Endothelial cell of hepatic sinusoid (primary cell): ENCODE results near the gene MTHFD2.

Experiments
- in situ Hi-C: cut with HindIII; loops from 2 replicates; pipeline ENCODE4 v1.10.0; 2017; ENCODE audit warnings: low sequenced_read_pairs

MTHFD2 gene

DNA sequence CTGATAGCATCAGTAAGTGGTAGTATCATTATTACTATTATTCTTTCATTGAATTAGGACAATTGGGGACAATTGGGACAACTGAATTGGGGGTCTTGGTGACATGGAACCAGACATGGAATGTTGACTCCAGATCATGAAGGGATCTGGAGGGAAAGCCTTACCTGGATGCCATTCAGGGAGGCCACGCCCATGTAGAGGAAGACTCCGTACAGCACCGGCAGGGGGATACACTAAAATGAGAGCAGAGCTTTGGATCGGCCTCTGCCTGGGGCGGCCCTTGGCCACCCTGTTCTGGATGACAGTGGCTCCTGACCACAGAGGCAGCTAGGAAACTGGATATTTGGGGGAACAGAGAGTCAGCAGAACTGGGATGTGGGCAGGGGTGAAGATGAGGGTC lies 29.2 kb downstream of the MTHFD2 start:
- in situ Hi-C loops, result no loop called here

DNA sequence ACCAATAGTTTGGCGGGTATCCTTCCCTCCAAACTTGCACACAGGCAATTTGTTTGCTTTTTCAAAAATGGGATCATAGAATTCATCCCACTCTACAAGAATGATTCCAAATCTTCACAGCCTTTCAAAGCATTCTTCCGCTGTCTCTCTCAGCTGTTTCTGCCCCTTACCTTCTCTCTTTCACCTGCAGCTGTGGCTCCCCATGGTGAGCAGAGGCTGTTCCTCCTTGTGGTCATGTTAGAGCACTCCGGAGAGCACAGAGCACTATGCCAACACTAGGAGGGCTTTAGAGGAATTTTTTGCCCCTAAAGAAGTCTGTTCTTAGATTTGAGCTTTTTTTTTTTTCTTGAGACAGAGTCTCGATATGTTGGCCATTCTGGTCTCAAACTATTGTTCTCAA lies 30.4 kb downstream of the MTHFD2 start:
- in situ Hi-C loops, result no loop called here

DNA sequence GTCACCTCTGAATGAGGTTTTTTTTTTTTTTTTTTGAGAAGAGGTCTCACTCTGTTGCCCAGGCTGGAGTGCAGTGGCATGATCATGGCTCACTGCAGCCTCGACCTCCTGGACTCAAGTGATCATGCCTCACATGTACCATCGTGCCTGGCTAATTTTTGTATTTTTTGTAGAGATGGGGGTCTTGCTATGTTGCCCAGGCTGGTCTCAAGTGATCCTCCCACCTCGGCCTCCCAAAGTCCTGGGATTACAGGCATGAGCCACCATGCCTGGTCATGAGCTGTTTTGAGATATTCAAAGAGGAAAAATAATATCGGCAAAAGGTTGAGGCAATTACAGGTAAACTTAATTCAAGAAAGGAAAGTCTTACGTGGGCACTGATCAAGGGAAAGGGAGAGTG lies 31.4 kb downstream of the MTHFD2 start:
- in situ Hi-C loops, result loop anchor here (5.0 kb wide), 1 partner anchor 42 kb away; no protein-coding TSS in a partner anchor

DNA sequence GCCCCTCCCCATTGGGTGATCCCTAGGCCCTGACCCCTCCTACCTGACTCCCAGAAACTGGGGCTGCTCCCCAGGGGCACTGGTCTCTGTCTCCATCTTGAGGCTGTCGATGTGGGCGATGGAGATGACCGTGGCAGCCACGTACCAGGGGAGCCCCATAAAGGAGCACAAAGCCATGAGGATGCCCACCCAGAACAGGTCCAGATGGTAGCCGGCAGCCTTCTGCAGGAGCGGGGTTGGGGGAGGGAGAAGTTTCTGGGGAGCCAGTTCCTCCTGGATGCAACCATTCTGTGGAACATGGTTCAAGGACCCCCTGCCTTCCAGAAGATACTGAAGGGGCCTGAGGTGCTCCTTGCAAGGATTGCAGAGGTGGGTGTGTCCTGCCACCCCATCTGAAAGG lies 34.0 kb downstream of the MTHFD2 start:
- in situ Hi-C loops, result loop anchor here (5.0 kb wide), 1 partner anchor 40 kb away; no protein-coding TSS in a partner anchor

DNA sequence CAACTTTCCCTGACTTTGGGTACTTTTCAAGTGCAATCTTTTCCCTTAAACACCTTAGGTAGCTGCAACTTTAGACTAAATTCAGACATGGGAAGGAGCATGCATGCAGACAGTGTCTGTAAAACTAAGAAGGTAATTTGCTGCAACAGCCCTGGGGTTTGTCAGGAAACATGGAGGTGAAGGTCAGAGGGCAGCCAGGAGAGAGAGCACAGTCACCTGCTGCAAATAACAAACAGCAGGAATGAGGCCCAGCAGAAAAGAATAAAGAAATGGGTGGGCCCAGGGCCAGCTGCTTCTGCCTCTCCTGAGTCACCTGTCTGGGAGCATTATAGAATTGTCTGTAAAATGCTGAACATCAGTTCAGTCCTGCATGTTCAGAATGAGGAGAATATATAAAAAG lies 35.2 kb downstream of the MTHFD2 start:
- in situ Hi-C loops, result loop anchor here (5.0 kb wide), 1 partner anchor 39 kb away; no protein-coding TSS in a partner anchor

DNA sequence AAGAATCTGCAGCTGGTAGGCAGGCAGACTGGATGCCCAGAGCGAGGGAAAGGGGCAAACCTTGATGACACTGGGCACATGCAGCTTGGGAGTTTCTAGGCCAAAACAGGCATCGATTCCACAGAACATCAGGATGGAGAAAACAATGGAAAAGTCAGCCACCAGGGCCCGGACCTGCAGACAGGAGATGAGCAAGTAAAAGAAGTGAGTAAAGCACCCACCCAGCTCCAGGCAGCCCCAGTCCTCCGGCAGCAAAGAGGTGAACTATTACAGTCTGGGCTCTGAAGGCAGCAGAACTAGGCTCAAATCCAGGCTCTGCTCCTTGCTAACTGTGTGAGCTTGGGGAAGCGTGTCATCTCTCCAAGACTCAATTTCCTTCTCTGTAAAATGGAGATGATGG lies 36.6 kb downstream of the MTHFD2 start:
- in situ Hi-C loops, result no loop called here

DNA sequence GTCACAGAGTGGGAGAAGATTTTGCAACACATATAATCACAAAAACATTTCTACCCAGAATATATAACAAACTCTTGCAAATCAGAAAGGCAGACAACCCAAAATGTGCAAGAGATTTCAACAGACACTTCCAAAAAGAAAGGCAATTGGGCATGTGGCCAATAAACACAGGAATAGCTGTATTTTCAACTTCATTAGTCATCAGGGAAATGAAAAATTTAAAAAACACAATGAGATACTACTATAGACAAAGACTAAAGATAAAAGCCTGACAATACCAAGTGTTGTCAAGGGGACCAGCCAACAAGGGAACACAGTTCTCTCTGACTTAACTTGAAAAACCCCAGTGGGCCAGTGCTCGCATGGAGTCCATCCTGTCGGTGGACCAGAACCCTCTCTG lies 40.5 kb downstream of the MTHFD2 start:
- in situ Hi-C loops, result no loop called here

DNA sequence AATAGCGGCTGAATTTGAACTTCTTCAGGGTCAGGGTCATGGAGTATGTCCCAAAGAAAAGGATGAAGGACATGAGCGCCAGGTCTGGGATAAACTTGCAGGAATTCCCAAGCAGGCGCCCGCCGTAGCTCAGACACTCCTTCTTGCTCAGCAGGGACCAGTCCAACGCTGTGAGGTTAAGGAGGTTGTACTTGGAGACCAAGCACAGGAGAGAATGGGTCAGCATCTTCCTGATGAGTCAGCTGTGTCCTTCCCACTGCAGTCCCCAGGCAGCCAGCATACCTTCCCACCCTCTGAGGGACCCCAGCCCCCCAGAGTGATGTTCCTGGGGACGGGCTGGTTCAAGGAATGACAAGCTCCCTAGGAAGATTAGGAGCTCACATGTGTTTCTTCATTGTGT lies 40.9 kb downstream of the MTHFD2 start:
- in situ Hi-C loops, result no loop called here

DNA sequence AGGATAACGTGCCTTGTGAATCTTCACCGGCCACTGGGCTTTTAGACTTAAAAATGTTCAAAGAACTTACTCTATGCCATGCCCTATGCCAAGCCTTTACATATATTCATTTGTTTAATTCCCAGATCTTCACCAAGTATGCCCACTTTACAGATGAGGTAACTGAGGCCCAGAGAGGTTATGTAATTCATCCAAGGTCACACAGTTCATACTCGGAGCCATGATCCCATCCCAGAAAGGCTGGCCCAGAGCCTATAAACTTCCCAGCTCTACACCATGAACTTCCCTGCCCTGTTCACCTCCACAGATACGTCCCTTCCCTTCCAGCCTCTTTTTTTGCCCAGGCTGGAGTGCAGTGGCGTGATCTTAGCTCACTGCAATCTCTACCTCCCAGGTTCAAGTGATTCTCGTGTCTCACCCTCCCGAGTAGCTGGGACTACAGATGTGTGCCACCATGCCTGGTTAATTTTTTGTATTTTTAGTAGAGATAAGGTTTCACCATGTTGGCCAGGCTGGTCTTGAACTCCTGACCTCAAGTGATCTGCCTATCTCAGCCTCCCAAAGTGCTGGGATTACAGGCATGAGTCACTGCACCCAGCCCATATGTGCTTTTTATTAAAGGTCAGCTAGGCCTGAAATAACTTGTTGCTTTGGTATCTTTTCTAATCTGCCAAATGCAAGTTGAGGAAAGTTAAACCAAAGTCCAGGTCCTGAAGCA lies 44.1 kb downstream of the MTHFD2 start:
- in situ Hi-C loops, result no loop called here

DNA sequence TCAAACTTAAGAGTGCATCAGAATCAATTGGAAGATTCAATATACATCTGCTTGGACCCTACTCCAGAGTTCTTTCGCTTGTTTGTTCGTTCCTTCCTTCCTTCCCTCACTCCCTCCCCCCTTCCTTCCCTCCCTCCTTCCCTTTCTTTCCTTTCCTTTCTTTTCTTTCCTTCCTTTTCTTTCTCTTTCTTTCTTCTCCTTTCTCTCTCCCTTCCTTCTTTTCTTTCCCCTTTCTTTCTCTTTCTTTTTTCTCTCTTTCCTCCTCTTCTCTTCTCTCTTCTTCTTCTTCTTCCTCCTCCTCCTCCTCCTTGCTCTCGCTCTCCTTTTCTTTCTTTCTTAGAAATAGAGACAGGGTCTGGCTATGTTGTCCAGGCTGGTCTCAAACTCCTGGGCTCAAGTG lies 45.9 kb downstream of the MTHFD2 start:
- in situ Hi-C loops, result no loop called here

DNA sequence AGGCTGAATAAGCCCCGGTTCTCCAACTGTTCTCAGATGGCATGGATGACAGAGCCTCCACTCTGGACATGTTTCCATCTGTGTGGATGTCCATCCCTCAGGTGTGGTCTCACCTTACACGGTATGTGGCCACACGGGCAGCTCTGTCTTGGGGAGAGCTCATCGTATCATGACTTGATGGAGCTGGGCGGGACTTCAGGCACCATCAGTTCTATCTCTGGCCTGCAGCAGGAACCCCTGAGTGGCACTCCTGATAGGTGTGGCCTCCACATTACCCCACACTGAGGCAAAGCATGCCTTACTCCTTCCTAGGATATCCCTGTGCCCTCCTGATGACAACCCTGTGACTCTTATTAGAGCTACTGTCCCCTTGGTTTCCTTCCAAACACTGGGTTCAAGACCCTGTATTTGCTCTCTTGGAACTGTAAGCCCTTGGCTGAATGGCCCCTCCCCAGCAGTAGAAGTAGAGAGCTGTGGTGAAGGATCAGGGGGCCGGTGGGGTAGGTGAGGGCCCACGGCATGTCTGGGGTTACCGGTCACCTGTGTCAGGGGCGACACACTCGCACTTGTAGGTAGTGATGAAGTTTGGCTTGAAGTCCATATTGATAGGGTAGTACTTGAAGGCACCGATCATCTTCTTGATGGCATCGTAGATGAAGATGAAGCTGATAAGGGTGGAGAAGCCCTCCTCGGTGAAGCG lies 48.2 kb downstream of the MTHFD2 start:
- in situ Hi-C loops, result no loop called here

DNA sequence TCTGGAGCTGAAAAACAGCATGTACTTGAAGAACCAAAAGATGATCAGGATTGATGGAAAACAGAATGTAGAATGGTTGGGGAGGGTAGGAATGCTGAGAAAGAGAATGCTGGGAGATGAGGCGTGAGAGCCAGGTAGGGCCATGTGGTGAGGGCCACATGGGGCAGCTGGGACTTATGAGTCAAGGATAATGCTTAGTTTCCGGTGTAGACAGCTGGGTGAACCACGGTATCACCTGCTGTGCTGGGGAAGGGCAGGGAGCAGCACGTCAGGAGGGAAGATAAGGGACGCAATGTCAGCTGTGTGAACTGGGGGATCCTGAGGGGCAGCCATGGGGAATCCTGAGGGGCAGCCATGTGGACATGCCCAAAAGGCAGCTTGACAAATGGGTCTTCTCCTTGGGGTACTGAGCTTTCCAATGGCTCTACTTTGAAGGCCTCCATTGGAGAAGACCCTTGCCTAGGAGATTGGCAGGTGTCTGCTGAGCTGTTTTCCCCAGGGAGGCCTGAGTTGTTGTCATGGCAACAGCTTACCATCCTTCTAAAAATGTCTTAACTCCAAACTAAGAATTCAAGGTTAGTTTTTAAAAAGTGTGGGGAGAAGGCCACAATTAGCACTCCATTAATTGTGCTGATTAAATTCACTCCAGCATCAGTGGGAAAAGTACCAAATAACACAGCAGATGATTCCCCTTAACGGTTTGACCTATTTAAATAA lies 51.1 kb downstream of the MTHFD2 start:
- in situ Hi-C loops, result no loop called here

DNA sequence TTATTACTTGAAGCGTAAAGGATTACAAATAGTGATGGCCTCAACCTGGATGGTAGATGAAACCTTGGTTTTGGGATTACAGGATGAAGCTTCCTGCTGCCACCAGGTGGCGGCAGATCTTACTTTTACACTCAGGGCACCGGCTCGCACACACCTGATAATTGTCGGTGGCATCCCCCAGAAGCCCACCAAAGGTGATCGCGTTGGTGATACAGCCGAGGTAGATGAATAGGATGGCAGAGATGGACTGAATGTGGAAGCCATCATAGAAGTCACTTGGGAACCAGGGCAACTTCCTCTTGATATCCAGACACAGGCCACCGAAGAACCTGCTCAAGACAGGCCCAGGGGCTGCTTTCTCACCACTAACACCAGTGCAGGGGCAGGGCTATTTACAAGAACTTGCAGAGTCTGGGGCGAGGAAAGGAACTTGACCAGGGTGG lies 51.8 kb downstream of the MTHFD2 start:
- in situ Hi-C loops, result no loop called here

DNA sequence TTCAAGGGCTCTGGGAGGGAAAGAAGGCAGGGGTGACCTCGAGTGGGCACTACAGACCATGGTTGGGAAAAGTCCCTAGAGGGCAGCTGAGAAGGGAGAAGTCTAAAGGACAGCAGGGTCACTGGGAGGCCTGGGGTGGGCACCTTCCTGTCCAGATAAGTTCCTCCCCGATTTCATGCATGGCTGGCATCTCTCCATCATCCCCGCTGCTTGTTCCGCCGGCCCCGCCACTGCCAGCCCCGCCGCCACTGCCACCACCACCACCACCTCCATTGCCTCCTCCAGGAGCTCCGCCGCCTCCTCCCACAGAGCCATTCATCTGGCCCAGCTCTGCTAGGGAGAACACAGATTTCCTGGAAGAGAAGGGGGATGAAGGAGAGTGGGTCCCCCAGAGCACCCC lies 53.6 kb downstream of the MTHFD2 start:
- in situ Hi-C loops, result no loop called here

DNA sequence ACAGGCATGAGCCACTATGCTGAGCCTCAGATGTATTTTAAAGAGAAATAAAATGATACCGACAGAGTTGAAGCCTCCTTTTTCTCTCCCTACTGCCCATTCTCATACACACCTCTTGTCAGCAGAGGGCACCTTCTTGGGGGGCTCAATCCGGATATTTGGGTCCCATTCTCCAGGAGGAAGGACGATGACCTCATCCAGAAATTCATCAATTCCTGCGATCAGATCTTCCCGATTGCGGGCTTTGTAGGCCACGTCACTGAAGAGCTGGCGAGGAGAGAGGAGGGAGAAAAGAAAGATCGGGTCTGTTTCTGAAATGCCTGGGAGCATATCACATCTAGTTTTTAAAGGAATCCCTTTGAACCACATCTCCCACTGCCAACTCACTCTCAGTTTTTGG lies 54.4 kb downstream of the MTHFD2 start:
- in situ Hi-C loops, result no loop called here

DNA sequence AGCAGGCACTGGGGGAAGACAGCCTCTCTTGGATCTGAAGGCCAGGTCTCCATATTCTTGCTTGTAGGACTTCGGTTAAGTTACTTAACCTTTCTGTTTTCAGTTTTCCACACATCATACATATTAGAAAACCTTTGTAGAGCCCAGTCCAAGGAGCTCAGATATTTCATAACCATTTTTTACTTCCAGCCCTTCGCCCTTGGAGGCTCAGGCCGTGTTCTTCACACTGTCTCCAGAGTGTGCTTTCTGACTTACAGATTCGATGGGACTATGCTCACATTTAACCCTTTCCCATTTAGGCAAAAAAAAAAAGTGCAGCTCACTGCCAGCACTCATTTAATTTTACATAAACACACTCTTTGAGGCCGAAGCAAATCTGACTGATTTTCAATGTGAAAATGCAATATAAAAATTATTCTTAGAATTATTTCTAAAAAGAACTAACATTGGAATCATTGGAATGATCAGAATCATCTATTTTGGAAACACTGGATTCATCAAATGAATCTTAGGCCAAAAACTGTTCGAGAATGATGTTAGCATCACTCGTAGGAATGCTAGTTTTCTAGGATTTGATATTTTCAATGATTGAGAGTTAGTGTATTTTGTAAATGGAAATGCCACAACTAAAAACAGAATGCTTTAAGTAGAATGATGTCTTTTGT lies 55.0 kb downstream of the MTHFD2 start:
- in situ Hi-C loops, result no loop called here

DNA sequence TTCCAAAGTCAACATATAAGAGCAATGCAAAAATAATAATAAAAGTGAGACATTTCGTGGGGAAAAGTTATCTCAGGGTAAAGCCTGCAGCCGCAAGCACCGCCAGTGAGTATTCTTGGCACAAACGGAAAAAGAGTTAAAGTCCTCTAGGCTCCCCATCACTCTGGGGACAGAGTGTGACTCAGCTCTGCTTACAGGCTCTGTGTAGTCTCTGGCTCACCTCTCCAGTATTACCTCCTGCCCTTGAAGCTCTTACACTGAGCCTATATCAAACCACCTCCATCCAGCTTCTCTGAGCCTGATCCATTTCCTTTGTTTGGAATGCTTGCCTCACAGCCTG lies 55.5 kb downstream of the MTHFD2 start:
- in situ Hi-C loops, result no loop called here

DNA sequence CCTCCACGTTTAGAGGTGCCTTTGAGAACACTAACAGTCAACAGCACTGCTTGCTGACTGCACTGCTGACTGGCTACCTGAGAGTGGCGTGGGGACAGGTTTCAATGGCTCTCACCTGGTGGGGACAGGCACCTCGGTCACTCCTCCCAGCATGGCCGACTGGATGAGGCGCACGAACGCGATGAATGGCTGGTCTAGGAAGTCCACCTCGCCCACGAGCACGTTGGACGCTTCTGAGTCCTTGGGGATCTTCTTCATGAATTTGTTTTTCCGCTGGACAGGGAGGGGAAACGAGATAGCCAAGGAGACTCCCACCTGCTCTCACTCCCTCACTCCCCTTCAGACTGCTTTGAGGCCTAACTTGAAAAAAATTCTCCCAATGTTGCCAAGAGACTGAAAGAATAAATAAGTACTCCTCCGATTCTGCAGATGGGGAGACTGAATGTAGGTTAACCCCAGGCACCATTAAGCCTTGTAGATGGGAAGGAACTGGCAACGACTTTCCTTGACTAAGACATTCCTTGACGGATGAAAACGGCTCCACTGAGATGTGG lies 57.3 kb downstream of the MTHFD2 start:
- in situ Hi-C loops, result no loop called here

DNA sequence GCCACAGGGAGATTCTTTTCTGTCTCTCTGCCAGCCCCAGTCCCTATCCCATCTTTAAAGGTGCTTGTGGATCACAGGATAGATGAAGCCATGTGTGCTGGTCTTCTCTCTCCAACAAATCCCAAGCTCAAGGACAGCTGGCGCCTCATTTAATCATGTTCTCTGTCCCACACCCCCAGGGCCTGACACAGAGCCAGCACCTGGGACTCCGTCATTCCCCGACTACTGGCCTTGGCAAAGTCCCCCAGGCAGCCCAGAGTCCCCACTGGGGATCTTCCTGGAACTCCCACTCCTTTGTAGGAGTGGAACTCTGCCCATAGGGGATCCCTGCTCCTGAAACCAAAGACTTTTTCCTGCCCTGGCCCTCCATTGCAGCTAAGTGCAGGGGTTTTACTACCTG lies 60.8 kb downstream of the MTHFD2 start:
- in situ Hi-C loops, result no loop called here

DNA sequence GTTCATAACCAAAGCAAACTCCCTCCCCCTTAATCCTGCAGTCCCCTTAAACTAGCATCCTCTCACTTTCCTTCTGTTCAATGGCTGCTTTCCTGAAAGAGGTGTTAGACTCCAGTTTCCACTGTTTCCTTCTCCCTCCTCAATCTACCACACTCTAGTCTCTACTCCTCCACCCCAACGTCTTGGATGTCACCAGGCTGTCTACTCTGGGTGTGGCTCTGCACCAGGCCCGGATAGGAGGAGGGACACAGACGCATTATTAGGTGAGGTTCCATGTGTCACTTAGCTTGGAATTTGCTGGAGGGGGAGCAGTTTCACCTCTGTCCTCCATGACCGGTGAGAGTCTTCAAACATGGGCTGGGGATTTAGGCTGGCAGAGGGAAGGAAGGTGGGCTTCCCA lies 61.3 kb downstream of the MTHFD2 start:
- in situ Hi-C loops, result no loop called here

DNA sequence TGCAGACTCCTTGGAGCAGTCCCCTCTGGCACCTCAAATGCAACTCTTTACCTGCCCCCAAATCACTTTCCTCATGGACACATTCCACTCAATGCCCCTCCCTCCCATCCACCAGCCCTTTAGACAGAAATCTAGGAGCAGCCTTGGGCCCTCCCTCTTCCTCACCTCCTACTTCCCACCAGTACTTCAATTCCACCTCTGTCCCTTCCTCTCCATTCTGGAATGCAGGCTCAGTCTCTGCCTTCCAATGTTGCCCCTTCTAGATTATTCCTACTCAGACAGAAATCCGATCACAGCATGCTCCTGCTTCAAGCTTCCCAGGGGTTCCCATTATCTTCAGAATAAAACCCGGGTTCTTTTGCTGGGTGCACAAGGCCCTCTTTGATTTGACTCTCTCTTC lies 62.1 kb downstream of the MTHFD2 start:
- in situ Hi-C loops, result no loop called here
